ELF-1 (cell line): ENCODE results near the gene ZNF425.
"Not testable (repeated sequence)": the region's sequence is repeated elsewhere in the genome, so short reads cannot be mapped to it uniquely, and the experiment has no call there.

Source experiments
- DNase-seq: peaks from one replicate; pipeline ENCODE4 v3.0.0-alpha.2; 2016; ENCODE audit warnings: low read depth, low spot score

Gene ZNF425

GRCh38 chr7:149074116-149074885 lies 51.8 kb downstream of the ZNF425 start:
- no peak for DNase-seq

GRCh38 chr7:149072438-149072775 lies 53.7 kb downstream of the ZNF425 start:
- no peak for DNase-seq

- peak; percentile 92 for DNase-seq
Measured at GRCh38 chr7:149071641-149072437, 54.3 kb downstream of the ZNF425 start.

GRCh38 chr7:149071182-149071635 lies 54.9 kb downstream of the ZNF425 start:
- peak; percentile 8 for DNase-seq

DNA sequence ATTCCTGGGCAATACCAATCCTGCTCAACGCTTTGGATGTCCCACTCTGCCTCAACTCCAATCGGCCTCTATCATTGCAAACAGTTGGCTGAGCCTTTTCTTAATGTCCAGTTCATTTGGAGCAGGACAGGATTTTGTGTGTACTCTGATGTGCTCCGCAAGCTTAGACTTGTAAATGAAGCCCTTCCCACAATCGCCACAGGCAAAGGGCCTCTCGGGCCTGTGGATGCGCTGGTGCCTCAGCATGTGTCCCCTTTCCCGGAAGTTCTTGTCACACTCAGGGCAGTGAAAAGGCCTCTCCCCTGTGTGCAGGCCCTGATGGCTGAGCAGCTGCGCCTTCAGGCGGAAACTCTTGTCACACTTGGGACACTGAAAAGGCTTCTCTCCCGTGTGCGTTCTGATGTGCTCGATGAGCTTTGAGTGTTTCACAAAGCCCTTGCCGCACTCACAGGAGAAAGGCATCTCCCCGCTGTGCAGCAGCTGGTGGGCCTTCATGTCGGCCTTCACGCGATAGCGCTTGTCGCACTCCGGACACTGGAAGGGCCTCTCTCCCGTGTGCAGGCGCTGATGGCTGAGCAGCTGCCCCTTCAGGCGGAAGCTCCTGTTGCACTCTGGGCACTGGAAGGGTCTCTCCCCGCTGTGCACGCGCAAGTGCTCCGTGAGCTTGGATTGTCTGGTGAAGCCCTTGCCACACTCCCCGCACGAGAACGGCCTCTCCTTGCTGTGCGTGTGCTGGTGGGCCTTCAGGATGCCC lies 55.6 kb downstream of the ZNF425 start:
- peak; percentile 46 for DNase-seq

GRCh38 chr7:149067869-149068268 lies 58.3 kb downstream of the ZNF425 start:
- DNase-seq: no peak

- no peak for DNase-seq
Measured at GRCh38 chr7:149063476-149063875, 62.6 kb downstream of the ZNF425 start.

- not testable (repeated sequence) for DNase-seq
Measured at GRCh38 chr7:149062217-149062899, 63.8 kb downstream of the ZNF425 start.

GRCh38 chr7:149060156-149060555 lies 66.0 kb downstream of the ZNF425 start:
- no peak for DNase-seq

DNA sequence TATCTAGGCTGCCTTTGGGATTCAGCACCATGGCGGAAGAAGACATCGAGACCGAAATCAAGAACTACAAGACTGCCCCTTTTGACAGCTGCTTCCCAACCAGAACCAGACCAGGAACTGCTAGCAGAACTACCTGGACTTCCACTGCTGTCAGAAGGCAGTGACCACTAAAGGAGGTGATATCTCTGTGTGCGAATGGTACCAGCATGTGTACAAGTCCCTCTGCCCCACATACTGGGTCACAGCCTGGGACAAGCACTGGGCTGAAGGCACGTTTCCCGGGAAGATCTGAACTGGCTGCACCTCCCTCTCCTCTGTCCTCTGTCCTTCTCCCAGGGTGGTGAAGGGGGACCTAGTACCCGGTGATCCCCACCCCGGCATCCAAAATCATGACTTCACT lies 72.2 kb downstream of the ZNF425 start:
- DNase-seq: no peak

GRCh38 chr7:149053384-149053783 lies 72.7 kb downstream of the ZNF425 start:
- DNase-seq: no peak
